Measurements from ENCODE around the gene SLC26A1. TPM values are rescaled to one million over a fixed set of nuclear protein-coding genes. Genes with fewer than 3 reads are reported as not detected.
A peak's percentile ranks its signal among the peaks of the same experiment; 100 is the strongest.

Gene SLC26A1
- polyA plus RNA-seq, 1 donor (not counting 4 experiments of a cell fraction or from before 2014, with no cell fraction given) = not detected

DNA sequence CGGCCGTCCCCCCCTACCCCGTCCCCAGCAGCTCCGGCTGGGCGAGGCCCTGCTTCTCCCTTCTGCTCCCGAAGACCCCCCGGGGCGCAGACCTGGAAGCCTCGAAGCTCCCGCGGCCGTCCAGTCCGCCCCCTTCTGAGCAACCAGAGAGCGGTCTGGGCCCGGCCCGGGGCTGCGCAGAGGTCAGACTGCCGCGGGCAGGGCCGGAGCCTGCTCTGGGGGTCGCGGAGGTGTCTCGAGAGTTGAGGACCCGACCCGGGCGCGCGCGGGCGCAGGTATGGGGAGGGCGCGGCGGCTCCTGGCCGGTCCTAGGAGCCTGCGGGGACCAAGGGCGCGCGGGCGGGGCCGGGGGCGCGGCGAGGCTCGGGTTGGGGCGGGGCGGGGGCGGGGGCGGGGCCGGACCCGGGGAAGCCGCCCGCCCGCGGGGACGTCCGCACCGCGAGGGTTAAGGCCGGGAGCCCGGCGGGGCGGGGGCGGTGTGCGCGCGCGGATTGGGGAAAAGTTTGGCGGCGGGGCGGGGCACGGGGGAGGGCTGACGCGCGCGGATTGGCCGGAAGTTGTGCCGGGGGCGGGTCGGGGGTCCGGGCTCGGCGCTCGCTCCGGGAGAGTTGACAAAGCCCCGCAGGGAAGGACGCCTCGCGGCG, 17.9 kb upstream of the SLC26A1 start, which contains the start of gene FGFRL1:
TSS of gene FGFRL1 (plus strand) at position 605 of the 644 bp plus-strand sequence. CDS start 860 bp downstream, outside the sequence.
- dilution Hi-C loops (cut with MboI; ENCODE audit: extremely low pct_ligation_motif_present, low sequenced_read_pairs) = no loop called here
- peak within 1 kb of the TSS; percentile 87 for H3K4me2 ChIP-seq (ENCODE audit: control insufficient read depth, extremely low read depth, insufficient read depth, low read depth, low read length)
- H3K4me1 ChIP-seq (ENCODE audit: control insufficient read depth, extremely low read depth, insufficient read depth, low read length) = peaks cover 15% of the 10 kb centered on the region
- no peak for TF ChIP-seq EZH2 (IDR thresholded peaks at IDR 0.05; ENCODE audit: low read length)
- TF ChIP-seq, protein P1, sequence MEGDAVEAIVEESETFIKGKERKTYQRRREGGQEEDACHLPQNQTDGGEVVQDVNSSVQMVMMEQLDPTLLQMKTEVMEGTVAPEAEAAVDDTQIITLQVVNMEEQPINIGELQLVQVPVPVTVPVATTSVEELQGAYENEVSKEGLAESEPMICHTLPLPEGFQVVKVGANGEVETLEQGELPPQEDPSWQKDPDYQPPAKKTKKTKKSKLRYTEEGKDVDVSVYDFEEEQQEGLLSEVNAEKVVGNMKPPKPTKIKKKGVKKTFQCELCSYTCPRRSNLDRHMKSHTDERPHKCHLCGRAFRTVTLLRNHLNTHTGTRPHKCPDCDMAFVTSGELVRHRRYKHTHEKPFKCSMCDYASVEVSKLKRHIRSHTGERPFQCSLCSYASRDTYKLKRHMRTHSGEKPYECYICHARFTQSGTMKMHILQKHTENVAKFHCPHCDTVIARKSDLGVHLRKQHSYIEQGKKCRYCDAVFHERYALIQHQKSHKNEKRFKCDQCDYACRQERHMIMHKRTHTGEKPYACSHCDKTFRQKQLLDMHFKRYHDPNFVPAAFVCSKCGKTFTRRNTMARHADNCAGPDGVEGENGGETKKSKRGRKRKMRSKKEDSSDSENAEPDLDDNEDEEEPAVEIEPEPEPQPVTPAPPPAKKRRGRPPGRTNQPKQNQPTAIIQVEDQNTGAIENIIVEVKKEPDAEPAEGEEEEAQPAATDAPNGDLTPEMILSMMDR (optimal IDR thresholded peaks at IDR 0.05 in 1 of 3, IDR thresholded peaks at IDR 0.05 in 1 of 3, conservative IDR thresholded peaks at IDR 0.05 in 1 of 3; ENCODE audit: extremely low read depth in 1 of 3, insufficient read depth in 2 of 3, low read length in 3 of 3) = no peak
- FAIRE-seq = no peak
- peak within 1 kb of the TSS; percentile 48 to 67 (median 59) for H3K4me3 ChIP-seq (ENCODE audit: control insufficient read depth in 2 of 3, extremely low read depth in 1 of 3, insufficient read depth in 2 of 3, low read depth in 1 of 3, low read length in 3 of 3)
- H3K9ac ChIP-seq (ENCODE audit: control insufficient read depth, extremely low read depth, insufficient read depth, low read length) = peak within 1 kb of the TSS; percentile 69
- peak within 1 kb of the TSS; percentile 61 for H3K27ac ChIP-seq (ENCODE audit: control insufficient read depth, insufficient read depth, low read length)
- H3K9me1 ChIP-seq (ENCODE audit: control insufficient read depth, extremely low read depth, insufficient read depth, low read length) = no peaks in the 10 kb centered on the region
- H3K27me3 ChIP-seq (ENCODE audit: control insufficient read depth, extremely low read depth, insufficient read depth, low read length) = peaks cover 25% of the 10 kb centered on the region
- no peak for DNase-seq (ENCODE audit: low read depth, low spot score)
- H3K36me3 ChIP-seq (ENCODE audit: control insufficient read depth in 2 of 2, extremely low read depth in 1 of 2, insufficient read depth in 2 of 2, low read length in 2 of 2) = no peaks in the 10 kb centered on the region
- peaks cover 2% of the 10 kb centered on the region for H4K20me1 ChIP-seq (ENCODE audit: control insufficient read depth, extremely low read depth, insufficient read depth, low read length)
- H2AFZ ChIP-seq (ENCODE audit: control insufficient read depth, low read length) = peak within 1 kb of the TSS; percentile 63
- H3K9me3 ChIP-seq (ENCODE audit: control insufficient read depth, low read depth, low read length) = no peaks in the 10 kb centered on the region
- no peaks in the 10 kb centered on the region for H3K79me2 ChIP-seq (ENCODE audit: control insufficient read depth, insufficient read depth, low read length)

DNA sequence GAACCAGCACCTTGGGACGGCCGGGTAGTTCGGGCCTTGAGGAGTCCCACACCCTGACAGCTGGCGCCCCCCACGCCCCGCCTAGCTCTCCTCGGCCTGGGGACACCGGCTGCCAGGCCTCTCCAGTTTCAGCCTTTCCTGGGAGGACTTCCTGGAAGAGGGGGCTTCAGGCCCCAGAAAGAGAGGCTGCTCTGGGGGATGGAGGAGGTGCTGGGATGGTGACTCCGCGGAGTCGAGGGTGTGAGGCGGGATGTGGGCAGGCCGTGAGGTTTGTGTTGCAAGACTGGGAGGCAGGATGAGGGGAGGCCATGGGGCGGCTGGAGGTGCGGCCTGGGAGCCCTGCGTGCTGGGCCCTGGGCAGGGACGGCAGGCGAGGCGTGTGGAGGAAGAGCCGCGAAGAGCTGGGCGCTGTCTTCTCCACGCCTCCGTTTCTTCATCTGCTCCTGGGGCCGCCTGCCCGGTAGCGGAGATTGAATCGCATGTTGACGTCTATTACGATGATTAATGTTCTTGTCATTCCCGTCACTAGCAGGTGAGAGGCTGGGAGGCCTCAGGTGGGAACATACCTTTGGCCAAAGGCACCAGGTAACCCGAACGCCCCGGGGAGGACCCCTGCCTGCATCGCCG, 17.3 kb upstream of the SLC26A1 start:
- no peaks in the 10 kb centered on the region for H3K9me1 ChIP-seq (ENCODE audit: control insufficient read depth, extremely low read depth, insufficient read depth, low read length)
- peak overlapping the region; percentile 61 for H3K27ac ChIP-seq (ENCODE audit: control insufficient read depth, insufficient read depth, low read length)
- no peaks in the 10 kb centered on the region for H3K9me3 ChIP-seq (ENCODE audit: control insufficient read depth, low read depth, low read length)
- no peaks in the 10 kb centered on the region for H3K79me2 ChIP-seq (ENCODE audit: control insufficient read depth, insufficient read depth, low read length)
- FAIRE-seq = peak; percentile 91
- dilution Hi-C loops (cut with MboI; ENCODE audit: extremely low pct_ligation_motif_present, low sequenced_read_pairs) = no loop called here
- no peak for TF ChIP-seq EZH2 (IDR thresholded peaks at IDR 0.05; ENCODE audit: low read length)
- TF ChIP-seq, protein P1 (optimal IDR thresholded peaks at IDR 0.05 in 1 of 3, IDR thresholded peaks at IDR 0.05 in 1 of 3, conservative IDR thresholded peaks at IDR 0.05 in 1 of 3; ENCODE audit: extremely low read depth in 1 of 3, insufficient read depth in 2 of 3, low read length in 3 of 3) = no peak
- peak overlapping the region; percentile 63 for H2AFZ ChIP-seq (ENCODE audit: control insufficient read depth, low read length)
- peaks cover 25% of the 10 kb centered on the region for H3K27me3 ChIP-seq (ENCODE audit: control insufficient read depth, extremely low read depth, insufficient read depth, low read length)
- peak overlapping the region; percentile 48 to 67 (median 59) for H3K4me3 ChIP-seq (ENCODE audit: control insufficient read depth in 2 of 3, extremely low read depth in 1 of 3, insufficient read depth in 2 of 3, low read depth in 1 of 3, low read length in 3 of 3)
- H3K4me1 ChIP-seq (ENCODE audit: control insufficient read depth, extremely low read depth, insufficient read depth, low read length) = peaks cover 15% of the 10 kb centered on the region
- peaks cover 2% of the 10 kb centered on the region for H4K20me1 ChIP-seq (ENCODE audit: control insufficient read depth, extremely low read depth, insufficient read depth, low read length)
- no peaks in the 10 kb centered on the region for H3K36me3 ChIP-seq (ENCODE audit: control insufficient read depth in 2 of 2, extremely low read depth in 1 of 2, insufficient read depth in 2 of 2, low read length in 2 of 2)
- peak overlapping the region; percentile 69 for H3K9ac ChIP-seq (ENCODE audit: control insufficient read depth, extremely low read depth, insufficient read depth, low read length)
- DNase-seq (ENCODE audit: low read depth, low spot score) = peak; percentile 66
- H3K4me2 ChIP-seq (ENCODE audit: control insufficient read depth, extremely low read depth, insufficient read depth, low read depth, low read length) = peak overlapping the region; percentile 87
